Activated gamma-delta T cell (primary cell): ENCODE data around the gene EDN3.
"Not testable (repeated sequence)": the region's sequence is repeated elsewhere in the genome, so short reads cannot be mapped to it uniquely, and the experiment has no call there.

ENCODE experiments used
- DNase-seq: peaks from one replicate; lab custom pipeline; 2025; lab: John Stamatoyannopoulos, UW

Gene EDN3

GRCh38 chr20:59336540-59336939 lies 36.1 kb downstream of the EDN3 start:
- no peak for DNase-seq

DNA sequence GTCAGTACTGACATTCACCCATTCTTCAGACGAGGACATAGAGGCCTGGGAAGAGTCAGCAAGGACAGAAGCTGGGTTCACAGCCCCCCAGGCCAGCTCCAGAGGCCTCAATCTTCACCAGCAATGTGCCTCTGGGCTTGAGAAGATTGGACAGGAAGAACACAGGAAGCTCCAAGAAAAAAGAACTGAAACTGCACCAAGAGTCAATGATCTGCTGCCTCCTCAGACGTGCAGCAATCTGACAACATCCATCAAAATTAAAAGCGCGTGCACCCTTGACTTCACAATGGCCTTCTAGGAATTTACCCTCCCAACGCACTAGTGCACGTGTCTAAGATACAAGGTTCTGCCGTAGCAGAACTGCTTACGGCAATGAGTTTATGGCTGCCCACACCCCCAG lies 38.0 kb downstream of the EDN3 start:
- not testable (repeated sequence) for DNase-seq

GRCh38 chr20:59340201-59340885 lies 39.9 kb downstream of the EDN3 start:
- no peak for DNase-seq

- not testable (repeated sequence) for DNase-seq
Measured at GRCh38 chr20:59341285-59342022, 41.0 kb downstream of the EDN3 start.

GRCh38 chr20:59342023-59342957 lies 41.9 kb downstream of the EDN3 start:
- no peak for DNase-seq

DNA sequence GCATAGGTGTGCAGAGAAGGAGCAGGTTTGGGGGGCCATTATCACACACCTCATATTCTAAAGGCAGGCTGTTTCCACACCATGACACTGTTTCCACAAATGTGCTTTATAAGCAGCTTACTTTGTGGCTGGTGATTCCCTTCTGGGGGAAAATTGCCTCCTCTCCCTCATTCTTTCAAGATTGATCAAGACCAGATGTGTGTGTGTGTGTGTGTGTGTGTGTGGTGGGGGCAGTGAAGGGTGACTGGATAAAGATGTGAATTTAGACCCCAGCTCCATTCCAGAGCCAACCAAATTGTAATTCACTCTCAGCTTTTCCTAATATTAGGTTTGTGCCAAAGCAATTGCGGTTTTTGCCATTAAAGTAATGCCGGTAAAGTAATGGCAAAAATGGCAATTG lies 45.6 kb downstream of the EDN3 start:
- no peak for DNase-seq

- DNase-seq = no peak
Measured at GRCh38 chr20:59349277-59349676, 48.9 kb downstream of the EDN3 start.

DNA sequence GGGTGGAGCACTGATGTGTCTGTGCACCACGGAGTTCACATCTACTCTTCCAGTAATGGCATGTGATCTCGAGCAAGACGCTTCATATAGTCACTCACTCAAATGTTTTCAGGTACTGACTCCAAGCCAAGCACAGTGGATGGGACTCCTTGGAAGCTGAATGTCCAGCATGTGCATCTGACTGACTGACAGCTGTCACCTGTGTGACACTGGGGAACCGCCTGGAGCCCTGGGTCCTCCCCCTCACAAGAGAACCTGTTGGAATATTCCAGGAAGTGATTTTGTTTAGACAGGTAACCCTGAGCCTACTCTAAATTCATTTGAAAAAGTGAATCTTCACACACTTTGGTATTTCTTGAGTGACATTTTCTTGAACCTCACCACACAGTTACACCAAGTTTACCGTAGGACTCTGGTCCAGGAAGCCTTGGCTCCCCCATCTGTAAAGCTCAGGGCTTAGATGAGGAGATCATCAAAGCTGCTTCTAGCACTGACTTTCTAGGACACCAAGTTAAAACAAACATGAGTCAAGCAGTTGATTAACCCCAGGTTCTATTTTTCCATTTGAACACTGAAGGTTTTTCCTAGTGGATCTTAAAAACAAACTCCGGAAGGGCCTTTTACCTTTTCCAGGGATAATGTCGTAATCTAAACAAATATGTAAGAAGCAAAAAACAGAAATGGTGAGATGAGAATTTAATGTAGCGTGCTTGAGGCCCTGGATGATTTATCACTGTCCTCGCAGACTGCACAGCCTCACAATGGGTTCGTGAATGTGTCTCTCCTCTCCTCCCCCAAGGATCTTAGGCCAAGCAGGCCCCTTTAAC lies 50.1 kb downstream of the EDN3 start:
- no peak for DNase-seq

DNA sequence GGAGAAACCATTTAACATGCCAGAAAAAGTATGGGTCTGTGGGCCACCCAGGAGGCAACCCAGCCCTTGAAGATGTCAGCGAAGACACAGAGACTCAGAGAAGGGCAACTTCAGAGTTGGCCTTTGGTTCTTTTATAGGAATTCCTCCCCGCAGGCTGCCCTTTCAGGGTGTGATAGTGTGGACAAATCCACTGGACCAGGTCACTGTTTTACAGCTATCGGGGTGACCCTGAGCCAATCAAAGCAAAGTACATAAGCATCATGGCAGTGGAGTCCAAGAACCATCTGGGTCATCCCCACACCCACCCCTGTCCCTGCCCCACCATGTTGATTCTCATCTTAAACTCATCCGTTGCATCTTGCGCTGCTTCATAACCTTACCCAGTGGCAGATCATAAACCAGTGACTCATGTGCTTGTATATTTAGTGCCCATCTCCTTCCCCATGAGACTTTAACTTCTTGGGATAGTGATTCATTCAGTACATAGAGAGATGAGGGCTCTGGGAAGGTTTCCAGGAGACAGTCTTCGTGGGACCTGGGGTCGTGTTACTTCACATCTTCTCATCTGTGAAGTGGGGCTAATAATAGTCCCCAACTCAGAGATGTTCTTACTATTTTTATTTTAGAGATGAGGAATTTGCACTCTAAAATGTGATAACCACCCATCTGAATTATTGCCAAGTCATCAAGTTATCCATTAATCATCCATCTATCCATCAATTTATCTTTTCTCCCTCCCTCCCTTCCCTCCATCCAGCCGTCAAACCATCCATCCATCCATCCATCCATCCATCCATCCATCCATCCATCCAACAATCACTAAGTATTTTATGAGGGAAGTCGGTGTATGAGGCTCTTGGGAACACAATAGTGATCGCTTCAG lies 51.0 kb downstream of the EDN3 start:
- no peak for DNase-seq

DNA sequence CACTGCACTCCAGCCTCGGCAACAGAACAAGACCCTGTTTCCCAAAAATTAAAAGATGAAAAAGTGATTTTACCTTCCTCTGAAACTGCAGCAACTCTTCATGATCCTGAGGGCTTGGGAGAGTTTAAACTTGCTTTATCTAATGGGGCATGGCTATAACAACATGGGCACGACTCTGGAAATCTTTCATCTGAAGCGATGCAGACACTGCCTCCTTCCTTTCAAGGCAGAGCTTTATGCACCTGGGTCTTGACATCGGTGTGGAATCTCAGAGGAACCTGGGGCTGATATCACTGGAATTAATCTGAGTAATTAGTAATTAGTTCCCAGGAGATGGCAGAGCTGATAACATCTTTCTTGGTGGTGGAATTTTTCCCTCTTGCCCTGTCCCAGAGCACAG lies 52.1 kb downstream of the EDN3 start:
- no peak for DNase-seq

DNA sequence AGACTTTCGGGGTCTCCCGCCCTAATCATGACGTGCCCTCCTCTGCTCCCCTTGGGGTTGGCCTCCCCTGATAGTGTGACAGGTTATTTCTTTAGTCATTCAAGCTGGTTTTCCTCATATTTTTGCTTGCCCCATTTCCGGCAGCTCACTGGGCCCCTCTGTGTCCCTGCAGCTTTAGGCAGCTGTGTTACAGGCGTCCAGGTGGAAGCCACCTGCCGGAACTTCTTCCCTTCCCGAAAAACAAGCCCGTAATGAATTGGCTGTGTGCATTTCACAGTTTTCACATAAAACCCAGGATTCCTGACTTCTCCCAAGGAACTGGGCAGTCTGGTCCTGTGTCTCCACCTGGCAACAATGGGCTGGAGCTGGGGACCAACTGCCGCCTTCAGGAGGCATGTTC lies 52.6 kb downstream of the EDN3 start:
- DNase-seq = no peak

DNA sequence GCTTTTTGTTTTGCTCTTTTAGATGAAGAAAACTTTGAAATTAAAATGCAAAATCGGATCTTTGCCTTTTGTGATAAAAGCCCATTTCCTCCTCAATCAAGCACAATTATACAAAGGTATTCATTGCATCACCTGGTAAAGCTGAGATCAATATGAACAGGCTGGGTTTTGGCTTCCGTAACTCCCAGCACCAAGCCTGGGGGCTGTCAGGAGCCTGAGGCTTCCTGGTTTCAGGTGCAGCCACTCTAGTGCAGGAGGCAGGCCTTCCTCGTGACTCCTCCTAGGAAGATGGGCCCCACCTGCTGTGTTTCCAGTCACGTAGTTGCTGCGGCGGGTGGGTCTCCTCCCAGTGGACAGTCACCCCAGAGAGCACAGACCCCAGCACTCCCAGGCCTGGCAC lies 54.0 kb downstream of the EDN3 start:
- no peak for DNase-seq

- no peak for DNase-seq
Measured at GRCh38 chr20:59355242-59355641, 54.8 kb downstream of the EDN3 start.

DNA sequence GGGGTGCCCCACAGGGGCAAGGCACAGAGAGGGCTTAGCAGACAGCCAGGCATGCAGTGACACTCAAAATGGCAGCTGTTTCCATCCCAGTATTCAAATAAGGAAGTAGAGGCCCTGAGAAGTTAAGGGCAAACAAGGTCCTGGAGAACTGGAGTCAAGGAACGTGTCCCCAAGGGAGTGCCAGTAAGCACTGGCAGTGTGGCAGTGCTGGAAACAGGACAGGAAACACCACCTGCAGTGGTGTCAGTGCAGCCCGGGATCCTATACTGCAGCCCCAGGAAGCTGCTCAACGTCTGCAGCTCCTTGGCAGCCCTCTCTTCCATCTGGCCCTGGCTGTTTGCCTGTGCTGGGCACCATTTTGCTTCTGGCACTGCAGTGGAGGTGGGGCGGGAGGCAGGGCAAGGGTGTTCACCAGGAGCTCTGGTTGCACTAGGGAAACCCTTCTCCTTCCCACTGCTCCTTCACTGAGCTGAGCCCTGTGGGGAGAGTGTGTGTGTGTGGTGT lies 56.3 kb downstream of the EDN3 start:
- no peak for DNase-seq

DNA sequence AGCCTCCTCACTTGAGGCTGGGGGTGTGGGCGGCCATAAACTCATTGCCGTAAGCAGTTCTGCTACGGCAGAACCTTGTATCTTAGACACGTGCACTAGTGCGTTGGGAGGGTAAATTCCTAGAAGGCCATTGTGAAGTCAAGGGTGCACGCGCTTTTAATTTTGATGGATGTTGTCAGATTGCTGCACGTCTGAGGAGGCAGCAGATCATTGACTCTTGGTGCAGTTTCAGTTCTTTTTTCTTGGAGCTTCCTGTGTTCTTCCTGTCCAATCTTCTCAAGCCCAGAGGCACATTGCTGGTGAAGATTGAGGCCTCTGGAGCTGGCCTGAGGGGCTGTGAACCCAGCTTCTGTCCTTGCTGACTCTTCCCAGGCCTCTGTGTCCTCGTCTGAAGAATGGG lies 58.4 kb downstream of the EDN3 start:
- DNase-seq = not testable (repeated sequence)

GRCh38 chr20:59359906-59360725 lies 59.7 kb downstream of the EDN3 start:
- DNase-seq = no peak

- DNase-seq = no peak
Measured at GRCh38 chr20:59360934-59361333, 60.5 kb downstream of the EDN3 start.

GRCh38 chr20:59361411-59361810 lies 61.0 kb downstream of the EDN3 start:
- no peak for DNase-seq

GRCh38 chr20:59363101-59363500 lies 62.7 kb downstream of the EDN3 start:
- DNase-seq = no peak

- no peak for DNase-seq
Measured at GRCh38 chr20:59364611-59365010, 64.2 kb downstream of the EDN3 start.
